Embryonic facial prominence (tissue), 1 donor: Measurements from ENCODE around the gene IGLON5.

Experiments
- DNase-seq: peaks from one replicate; pipeline ENCODE4 v3.0.0-alpha.2; 2016; ENCODE audit errors: extremely low spot score

IGLON5 gene

DNA sequence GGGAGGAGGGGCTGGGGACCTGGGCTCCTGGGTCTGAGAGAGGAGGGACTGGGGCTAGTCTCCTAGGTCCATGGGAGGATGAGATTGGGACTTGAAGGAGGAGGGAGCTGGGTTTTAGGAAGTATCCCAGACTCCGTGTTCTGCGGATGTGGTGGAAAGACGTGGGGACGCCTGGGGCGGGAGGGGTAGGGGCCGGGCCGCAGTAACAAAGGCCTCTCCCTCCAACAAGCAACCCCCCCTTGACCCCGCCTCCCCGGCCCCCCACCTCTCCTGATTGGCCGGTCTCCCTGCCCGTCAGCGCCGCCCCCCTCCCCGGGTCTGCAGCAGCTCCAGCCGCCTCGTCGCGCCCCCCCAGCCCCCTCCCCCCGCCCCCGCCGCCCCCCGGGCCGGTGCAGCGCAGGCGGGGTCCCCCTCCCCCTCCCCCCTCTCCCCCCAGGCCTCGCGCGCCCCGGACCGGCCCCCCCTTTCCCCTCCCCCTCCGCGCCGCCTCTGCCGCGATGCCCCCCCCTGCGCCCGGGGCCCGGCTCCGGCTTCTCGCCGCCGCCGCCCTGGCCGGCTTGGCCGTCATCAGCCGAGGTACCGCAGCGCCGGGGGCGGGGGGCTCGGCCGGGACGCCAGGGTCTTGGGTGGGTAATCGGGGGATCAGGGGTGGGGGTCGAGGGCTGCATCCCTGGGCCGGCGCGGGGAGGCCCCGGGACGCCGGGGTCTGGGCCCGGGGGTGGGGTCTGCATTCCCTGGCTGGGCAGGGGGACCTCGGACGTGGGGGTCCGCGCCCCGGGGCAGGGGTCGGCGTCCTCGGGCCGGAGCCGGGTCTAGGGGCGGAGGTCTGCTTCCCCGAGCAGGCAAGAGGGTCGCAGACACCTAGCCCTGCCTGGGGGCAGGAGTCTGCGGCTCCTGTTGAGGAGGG is at the start of gene IGLON5:
TSS of gene IGLON5 (plus strand) at position 294 of the 907 bp plus-strand sequence. CDS start at position 498, 204 bp downstream.
- peak; percentile 22 for DNase-seq

DNA sequence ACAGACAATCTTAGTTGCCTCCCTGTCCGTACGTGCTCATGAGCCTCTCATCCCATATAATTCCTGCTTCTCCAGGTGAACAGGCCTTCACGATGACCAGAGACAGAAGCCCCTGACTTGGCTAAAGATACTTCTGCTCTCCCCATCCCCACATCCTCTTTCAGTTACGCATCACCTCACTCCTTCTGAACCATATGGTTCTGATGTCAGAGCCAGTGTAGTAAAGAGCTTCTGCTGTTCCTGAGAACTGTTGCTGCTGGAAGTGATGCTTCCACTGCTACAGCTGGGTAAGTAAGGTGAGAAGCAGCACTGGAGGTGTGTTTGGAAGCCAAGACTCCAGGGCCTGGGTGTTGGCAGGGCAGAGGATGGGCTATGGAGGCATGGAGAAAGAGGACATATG is 47.6 kb upstream of the IGLON5 start:
- no peak for DNase-seq

DNA sequence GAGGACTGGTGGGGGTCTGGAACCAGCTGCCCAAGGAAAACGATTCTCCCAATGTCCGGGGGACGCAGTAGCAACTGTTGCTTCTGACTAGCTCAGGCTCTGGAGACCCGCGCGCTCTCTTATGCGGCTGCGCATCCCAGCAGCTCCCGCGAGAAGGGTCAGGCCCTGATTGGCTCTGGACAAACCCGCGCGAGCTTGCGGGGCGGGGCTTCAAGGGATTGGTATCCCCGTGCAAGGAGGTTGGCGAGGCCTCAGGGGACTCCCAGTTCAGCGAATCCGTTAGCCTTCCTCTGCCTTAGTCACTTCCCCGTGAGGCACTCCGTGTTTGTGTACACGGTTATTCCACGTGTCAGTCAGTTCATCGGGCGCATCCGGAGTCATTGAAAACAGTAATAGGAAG is 40.4 kb upstream of the IGLON5 start:
- DNase-seq = no peak

GRCh38 chr19:51272183-51272810 is 39.1 kb upstream of the IGLON5 start:
- DNase-seq = no peak

- DNase-seq = no peak
These were observed 37.2 kb upstream of the IGLON5 start for GRCh38 chr19:51274049-51274770.

DNA sequence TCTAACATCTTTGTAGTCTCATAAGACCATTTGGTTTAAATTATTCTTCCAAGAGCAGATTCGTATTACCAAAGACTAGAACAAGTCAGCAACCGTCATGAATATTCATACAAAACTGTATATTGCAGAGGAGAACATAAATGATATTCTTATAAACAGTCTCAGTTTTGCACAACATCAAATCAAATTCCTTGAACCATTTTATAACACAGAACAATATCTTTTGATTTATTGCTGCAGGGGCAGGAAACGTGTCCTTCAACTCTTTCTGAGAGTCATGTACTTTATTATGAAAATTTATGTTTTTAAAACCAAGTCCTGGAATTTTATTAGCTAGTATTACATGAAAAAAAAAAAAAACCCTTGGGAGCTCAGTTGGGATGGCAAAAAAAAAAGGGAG is 34.3 kb upstream of the IGLON5 start:
- DNase-seq = no peak

- DNase-seq = no peak
These were observed 29.1 kb upstream of the IGLON5 start for GRCh38 chr19:51282335-51282734.

DNA sequence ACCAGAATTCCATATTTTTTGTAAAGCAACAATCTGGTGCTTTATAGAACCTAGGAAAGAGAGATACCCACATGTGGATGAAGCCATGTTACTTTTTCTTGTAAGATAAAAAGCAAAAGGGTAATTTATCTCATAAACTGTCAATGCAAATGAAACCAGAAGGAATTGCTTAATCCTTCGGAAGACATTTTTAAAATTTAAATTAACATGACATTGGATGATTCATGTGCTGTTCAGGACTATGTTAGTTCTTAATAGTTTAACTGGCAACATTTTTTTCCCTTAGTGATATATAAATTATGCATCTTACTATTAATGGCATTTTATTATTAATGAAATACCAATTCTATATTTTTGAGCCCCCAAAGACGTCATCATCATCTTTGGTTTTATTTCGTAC is 25.8 kb upstream of the IGLON5 start:
- DNase-seq = no peak

- no peak for DNase-seq
These were observed 21.8 kb upstream of the IGLON5 start for GRCh38 chr19:51289635-51290034.

GRCh38 chr19:51292971-51293370 is 18.5 kb upstream of the IGLON5 start:
- no peak for DNase-seq

GRCh38 chr19:51293571-51294210 is 17.8 kb upstream of the IGLON5 start:
- no peak for DNase-seq

DNA sequence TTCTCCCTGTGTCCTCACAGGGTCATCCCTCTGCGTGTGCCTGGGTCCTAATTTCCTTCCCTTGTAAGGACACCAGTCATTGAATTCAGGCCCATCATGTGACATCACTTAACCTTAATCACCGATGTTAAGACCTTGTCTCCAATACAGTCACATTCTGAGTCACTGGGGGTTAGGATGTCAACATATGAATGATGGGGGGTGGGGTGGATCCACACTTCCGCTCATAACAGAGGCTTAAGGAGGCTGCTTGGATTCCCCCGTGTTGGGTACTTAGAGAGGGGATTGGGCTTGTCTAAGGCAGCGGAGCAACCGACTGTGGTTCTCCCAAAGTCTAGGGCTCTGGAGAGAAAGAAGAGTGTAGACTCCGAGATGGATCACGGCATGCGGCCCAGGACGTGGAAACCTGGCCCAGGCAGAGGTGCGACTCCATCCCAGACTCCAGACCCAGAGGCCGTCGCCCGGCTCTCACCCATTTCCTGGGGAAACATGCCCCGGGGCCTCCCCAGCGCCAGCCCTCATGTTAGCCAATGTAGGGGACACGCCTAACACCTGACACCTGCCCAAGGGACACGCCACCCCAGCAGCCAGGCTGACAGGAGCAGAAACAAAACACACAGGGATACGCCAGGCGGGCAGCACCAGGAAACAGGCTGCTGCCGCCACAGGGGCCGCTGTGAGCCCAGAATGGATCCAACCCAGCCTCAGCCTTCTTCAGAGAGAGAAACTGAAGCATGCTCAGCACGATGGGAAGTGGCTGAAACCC is 17.1 kb upstream of the IGLON5 start:
- DNase-seq = no peak

GRCh38 chr19:51294977-51295375 is 16.5 kb upstream of the IGLON5 start:
- no peak for DNase-seq

- DNase-seq = no peak
These were observed 15.9 kb upstream of the IGLON5 start for GRCh38 chr19:51295382-51296126.

- no peak for DNase-seq
These were observed 14.9 kb upstream of the IGLON5 start for GRCh38 chr19:51296336-51297093.

- no peak for DNase-seq
These were observed 14.0 kb upstream of the IGLON5 start for GRCh38 chr19:51297406-51297805.

DNA sequence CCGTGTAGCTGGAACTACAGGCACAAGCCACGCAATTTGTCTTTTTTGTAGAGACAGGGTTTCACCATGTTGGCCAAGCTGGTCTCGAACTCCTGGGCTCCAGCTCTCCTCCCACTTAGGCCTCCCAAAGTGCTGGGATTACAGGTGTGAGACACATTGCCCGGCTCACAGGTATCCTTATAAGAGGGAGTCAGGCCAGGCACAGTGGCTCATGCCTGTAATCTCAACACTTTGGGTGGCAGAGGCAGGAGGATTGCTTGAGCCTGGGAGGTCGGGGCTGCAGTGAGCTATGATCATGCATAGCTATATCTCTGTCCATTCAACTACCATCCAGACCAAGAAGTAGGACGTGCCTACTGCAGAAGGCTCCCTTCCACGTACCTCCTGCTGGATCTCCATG is 10.2 kb upstream of the IGLON5 start:
- no peak for DNase-seq

DNA sequence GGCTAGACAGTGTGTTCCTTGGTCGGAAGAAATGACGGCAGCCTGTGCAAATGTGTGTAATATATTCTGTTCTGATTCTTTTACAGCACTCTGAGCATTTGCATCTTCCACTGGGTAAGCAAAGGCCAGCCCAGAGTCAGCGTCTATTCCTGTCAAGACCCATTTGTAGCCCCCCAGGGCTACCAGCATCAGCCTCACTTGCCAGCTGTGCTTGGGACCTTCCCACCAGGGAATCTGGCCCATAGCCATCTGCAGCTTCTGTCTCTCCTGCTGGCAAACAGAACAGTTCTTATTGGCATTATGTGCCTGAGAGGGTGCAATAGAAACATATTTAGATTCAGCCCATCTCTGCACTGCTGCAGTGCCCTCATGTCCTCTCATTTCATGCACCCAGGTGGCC is 6.0 kb upstream of the IGLON5 start:
- DNase-seq = no peak

- DNase-seq = no peak
These were observed 5.2 kb downstream of the IGLON5 start for GRCh38 chr19:51316688-51317087.

DNA sequence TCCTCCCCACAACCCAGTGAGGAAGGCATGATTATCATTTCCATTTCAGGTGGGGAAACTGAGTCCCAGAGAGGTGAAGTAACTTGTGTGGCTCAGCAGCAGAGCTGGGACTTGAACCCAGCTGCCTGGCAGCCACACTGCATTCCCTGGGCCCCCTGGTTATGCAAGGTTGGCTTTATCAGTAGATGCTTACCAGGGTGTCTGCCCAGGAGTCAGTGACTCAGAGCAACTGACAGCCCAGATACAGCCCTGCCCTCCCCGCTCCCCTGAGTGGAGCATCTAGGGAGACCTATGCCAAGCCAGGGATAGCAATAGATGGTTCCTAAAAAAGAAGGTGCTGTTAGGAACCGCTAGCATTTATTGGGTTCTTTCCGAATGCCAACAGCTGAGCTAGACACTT is 5.9 kb downstream of the IGLON5 start:
- DNase-seq = no peak
